Mucosa of descending colon (tissue), 3 donors: ENCODE results near the gene BSPRY. TPM values are rescaled to one million over a fixed set of nuclear protein-coding genes. Genes with fewer than 3 reads are reported as not detected.

Source experiments
- ATAC-seq: fragments of 200-7000 bp; cut with Tn5 transposase; one replicate; pipeline ENCODE4 v1.9.1; 2020; ENCODE audit warnings: mild to moderate bottlenecking, moderate library complexity
- DNase-seq, 3 donors: peaks; one replicate each; pipeline ENCODE4 v3.0.0-alpha.2; 2020
- H3K36me3 ChIP-seq: fragments of 200-600 bp; one replicate; pipeline ENCODE4 v1.8.0; 2021; ENCODE audit warnings: low read depth, mild to moderate bottlenecking
- H3K4me1 ChIP-seq: fragments of 200-600 bp; one replicate; pipeline ENCODE4 v1.8.0; 2021; ENCODE audit warnings: low read depth, mild to moderate bottlenecking
- H3K4me3 ChIP-seq: fragments of 200-600 bp; one replicate; pipeline ENCODE4 v1.8.0; 2021; ENCODE audit warnings: mild to moderate bottlenecking
- H3K9me3 ChIP-seq: fragments of 200-600 bp; one replicate; pipeline ENCODE4 v1.8.0; 2021; ENCODE audit warnings: mild to moderate bottlenecking
- intact Hi-C, 2 donors: fragments of 100-400 bp; cut with DNase I in 1 of 2; cut with micrococcal nuclease in 1 of 2; formaldehyde crosslinking; loops; one replicate each; pipeline versions ENCODE4 v1.11.0 to v1.11.1; 2022; cut with DNase I, micrococcal nuclease
- total RNA-seq, 3 donors: library from RNA; stranded (reverse); fragmentation: NEBNext Ultra II Directional in 2 of 3; extraction: Animal tissue kit (Norgen Biotek cat#: 25700) in 2 of 3; gene quantifications; one replicate each; pipeline versions ENCODE4 v1.2.1 to v1.2.4, GENCODE V29; 2021 to 2023
- TF ChIP-seq, protein P1 (sequence below): fragments of 200-600 bp; IDR thresholded peaks from one replicate; pipeline ENCODE4 v1.8.0; 2022; ENCODE audit warnings: antibody characterized with exemption, mild to moderate bottlenecking
- donor health status: DM: no; HTN: no; CAD: no; lungs with moderate emphysema.
- donor health status: DM: no; HTN: no; CAD: no.
- donor health status: DM: no; HTN: yes; CAD: no.

The BSPRY gene
- total RNA-seq, 3 donors from 2014 or later, result 7.4 to 45.0 (median 26.7) TPM

DNA sequence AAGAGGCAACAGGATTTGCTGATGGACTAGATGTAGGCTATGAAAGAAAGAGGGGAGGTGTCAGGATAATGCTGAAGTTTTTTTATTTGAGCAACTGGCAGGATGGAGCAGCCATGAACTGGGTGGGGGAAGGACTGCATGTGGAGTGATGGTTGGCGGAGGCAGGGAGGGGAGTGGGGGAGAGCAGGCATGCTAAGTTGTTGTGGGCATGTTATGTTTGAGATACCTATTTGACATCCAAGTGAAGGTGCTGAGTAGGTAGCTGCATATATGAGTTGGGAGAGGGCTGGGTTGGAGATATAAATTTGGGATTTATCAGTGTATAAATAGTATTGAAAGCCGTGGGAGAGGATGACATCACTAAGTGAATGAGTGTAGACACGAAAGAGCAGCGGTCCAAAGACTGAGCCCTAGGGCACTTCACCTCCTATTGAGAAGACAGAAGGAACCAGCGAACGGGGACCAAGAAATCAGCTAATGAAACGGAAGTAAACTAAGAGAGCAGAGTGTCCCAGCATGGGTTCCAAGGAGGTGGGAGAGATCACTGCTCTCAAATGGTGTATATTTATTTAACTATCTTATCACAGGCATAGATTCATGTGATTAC, 7.4 kb downstream of the BSPRY start:
- TF ChIP-seq, protein P1, sequence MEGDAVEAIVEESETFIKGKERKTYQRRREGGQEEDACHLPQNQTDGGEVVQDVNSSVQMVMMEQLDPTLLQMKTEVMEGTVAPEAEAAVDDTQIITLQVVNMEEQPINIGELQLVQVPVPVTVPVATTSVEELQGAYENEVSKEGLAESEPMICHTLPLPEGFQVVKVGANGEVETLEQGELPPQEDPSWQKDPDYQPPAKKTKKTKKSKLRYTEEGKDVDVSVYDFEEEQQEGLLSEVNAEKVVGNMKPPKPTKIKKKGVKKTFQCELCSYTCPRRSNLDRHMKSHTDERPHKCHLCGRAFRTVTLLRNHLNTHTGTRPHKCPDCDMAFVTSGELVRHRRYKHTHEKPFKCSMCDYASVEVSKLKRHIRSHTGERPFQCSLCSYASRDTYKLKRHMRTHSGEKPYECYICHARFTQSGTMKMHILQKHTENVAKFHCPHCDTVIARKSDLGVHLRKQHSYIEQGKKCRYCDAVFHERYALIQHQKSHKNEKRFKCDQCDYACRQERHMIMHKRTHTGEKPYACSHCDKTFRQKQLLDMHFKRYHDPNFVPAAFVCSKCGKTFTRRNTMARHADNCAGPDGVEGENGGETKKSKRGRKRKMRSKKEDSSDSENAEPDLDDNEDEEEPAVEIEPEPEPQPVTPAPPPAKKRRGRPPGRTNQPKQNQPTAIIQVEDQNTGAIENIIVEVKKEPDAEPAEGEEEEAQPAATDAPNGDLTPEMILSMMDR, result no peak
- no peak for ATAC-seq

DNA sequence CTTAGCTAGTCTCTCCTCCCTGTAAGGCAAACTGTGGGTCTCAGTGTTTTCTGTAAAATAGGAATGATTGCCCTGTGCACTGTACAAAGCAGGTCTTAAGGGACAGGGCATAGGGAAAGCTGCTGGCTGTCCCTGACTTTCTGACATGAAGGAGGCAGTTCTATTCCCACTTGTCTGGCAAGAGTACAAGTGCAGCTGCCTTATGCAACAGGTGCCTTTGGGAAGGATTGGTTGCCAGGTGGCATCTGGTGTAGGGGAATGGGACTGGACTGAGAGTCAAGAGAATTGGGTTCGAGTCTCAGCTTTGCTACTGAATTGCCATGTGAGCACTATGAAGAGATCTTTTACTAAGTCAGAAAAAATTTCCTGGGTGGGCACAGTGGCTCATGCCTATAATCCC, 10.0 kb downstream of the BSPRY start:
- DNase-seq (no peak), ATAC-seq (no peak)
- no peak overlapping the region for H3K4me3 ChIP-seq
- H3K4me1 ChIP-seq, result no peaks in the 10 kb centered on the region
- H3K36me3 ChIP-seq, result no peaks in the 10 kb centered on the region
- TF ChIP-seq, protein P1, result no peak
- intact Hi-C loops, result no loop called here
- H3K9me3 ChIP-seq, result no peaks in the 10 kb centered on the region

More for the DNA sequence above, 7.4 kb downstream of the BSPRY start:
- Histone ChIP-seq H3K36me3 (no peaks in the 10 kb centered on the region), H3K4me1 (no peaks in the 10 kb centered on the region), H3K9me3 (no peaks in the 10 kb centered on the region), H3K4me3 (no peak overlapping the region)
- no peak for DNase-seq
- intact Hi-C loops, result no loop called here

DNA sequence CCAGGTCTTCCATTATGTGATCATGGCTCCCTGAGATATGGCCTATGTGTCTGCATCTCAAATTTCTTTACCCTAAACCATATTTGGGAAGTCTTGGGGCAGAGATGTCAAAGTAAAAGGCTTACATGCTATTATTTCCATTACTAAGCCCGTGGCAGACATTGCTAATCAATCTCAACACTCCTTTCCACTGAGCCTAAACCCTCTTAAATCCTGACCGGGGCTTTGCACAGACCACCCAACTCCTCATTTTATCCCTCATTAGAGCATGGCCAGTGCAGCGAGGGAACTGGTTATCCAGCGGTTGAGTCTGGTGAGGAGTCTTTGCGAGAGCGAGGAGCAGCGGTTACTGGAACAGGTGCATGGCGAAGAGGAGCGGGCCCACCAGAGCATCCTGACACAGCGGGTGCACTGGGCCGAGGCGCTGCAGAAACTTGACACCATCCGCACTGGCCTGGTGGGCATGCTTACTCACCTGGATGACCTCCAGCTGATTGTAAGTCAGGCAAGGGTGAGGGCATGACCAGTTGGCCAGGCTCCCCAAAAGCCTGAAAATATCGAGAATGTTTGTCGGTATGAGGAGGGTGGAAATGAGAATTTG, 11.0 kb downstream of the BSPRY start:
- TF ChIP-seq, protein P1, result no peak
- no peaks in the 10 kb centered on the region for H3K4me1 ChIP-seq
- ATAC-seq (no peak), DNase-seq (no peak)
- no peak overlapping the region for H3K4me3 ChIP-seq
- no peaks in the 10 kb centered on the region for H3K36me3 ChIP-seq
- intact Hi-C loops, result no loop called here
- H3K9me3 ChIP-seq, result no peaks in the 10 kb centered on the region

DNA sequence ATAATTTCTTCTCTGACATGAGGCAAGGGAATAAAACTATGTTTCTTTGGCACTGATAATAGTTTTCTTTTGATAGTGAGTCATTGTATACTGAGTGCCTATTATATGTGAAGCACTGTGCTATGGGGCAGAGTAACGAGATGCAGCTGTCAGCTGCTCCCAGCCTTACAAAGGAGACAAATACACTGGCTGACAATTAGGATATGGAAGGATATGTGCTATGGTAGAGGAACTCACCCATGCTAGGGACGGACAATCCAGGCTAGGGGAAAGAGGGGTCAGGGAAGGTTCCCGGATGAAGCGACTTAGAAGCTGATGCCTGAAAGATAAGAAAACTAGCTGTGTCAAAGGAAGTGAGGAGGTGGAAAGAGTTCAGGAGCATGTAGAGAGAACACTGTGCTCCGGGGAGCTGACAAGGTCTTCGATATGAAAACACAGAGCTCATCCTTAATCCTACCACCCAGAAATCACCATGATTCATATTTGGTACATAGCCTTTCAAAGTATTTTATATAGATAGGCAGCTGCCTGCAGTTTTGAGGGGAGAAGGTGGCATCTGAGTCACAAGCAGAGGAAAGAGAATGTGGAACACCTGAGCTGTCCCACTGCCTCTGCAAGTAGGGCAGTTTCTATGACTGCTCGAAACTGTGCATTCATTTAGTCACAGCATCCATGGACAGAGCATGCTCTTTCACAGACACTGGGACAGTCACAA, 12.1 kb downstream of the BSPRY start:
- Histone ChIP-seq H3K4me1 (no peaks in the 10 kb centered on the region), H3K36me3 (no peaks in the 10 kb centered on the region), H3K4me3 (no peak overlapping the region), H3K9me3 (no peaks in the 10 kb centered on the region)
- TF ChIP-seq, protein P1, result no peak
- DNase-seq, result no peak
- no peak for ATAC-seq
- intact Hi-C loops, result no loop called here

DNA sequence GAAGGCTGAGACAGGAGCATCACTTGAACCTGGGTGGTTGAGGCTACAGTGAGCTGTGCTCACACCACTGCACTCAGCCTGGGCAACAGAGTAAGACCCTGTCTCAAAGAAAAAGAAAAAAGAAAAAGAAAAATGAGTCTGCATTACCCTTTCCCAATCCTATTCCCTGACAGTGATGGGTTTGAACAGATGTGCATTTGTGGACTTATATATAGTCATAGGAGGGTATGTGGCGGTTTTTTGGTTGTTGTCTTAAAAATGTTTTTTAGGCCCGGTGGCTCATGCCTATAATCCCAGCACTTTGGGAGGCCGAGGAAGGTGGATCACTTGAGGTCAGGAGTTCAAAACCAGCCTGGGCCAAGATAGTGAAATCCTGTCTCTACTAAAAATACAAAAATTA, 14.0 kb downstream of the BSPRY start:
- no peak for DNase-seq
- H3K9me3 ChIP-seq, result no peaks in the 10 kb centered on the region
- intact Hi-C loops, result no loop called here

More for the DNA sequence above, 14.0 kb downstream of the BSPRY start:
- no peaks in the 10 kb centered on the region for H3K36me3 ChIP-seq
- no peak for ATAC-seq
- TF ChIP-seq, protein P1, result no peak
- no peaks in the 10 kb centered on the region for H3K4me1 ChIP-seq
- no peak overlapping the region for H3K4me3 ChIP-seq
